T-helper 1 cell treated with Interleukin-12 subunit alpha and Interleukin-12 subunit beta and Interleukin-4 antibody, amounts not matched to agents 30 ng/mL and 1 ng/mL, for 36 hours (primary cell): ENCODE results near the gene FKBP5. TPM values are rescaled to one million over a fixed set of nuclear protein-coding genes. Genes with fewer than 3 reads are reported as not detected.
"Not testable (repeated sequence)": the region's sequence is repeated elsewhere in the genome, so short reads cannot be mapped to it uniquely, and the experiment has no call there.

Source experiments
- intact Hi-C: fragments of 100-400 bp; cut with micrococcal nuclease; formaldehyde crosslinking; loops from one replicate; pipeline ENCODE4 v1.15.1; 2024
- total RNA-seq: library from RNA; stranded (reverse); gene quantifications from 2 replicates; pipeline ENCODE4 v1.2.3, GENCODE V29; 2022

Gene FKBP5
- total RNA-seq, 1 donor from 2014 or later: 64.4 TPM

- intact Hi-C loops: loop anchor here (10.0 kb wide), 1 partner anchor 102 kb away; no protein-coding TSS in a partner anchor
These were observed 62.3 kb downstream of the FKBP5 start for GRCh38 chr6:35626401-35626800.

- intact Hi-C loops: loop anchor here (1.0 to 10.0 kb wide), 3 partner anchors 40 to 113 kb away; partner anchors contain the start of gene ARMC12
These were observed 64.2 kb downstream of the FKBP5 start for GRCh38 chr6:35624341-35625070.

- intact Hi-C loops: loop anchor here (10.0 kb wide), 1 partner anchor 97 kb away; no protein-coding TSS in a partner anchor
These were observed 66.4 kb downstream of the FKBP5 start for GRCh38 chr6:35622283-35622682.

GRCh38 chr6:35620706-35621105 lies 68.0 kb downstream of the FKBP5 start:
- intact Hi-C loops: loop anchor here (10.0 kb wide), 1 partner anchor 96 kb away; no protein-coding TSS in a partner anchor

- intact Hi-C loops: no loop called here
These were observed 75.0 kb downstream of the FKBP5 start for GRCh38 chr6:35613762-35614161.

- intact Hi-C loops: no loop called here
These were observed 77.5 kb downstream of the FKBP5 start for GRCh38 chr6:35611240-35611639.

- intact Hi-C loops: no loop called here
These were observed 77.9 kb downstream of the FKBP5 start for GRCh38 chr6:35610830-35611229.

GRCh38 chr6:35609588-35609987 lies 79.1 kb downstream of the FKBP5 start:
- intact Hi-C loops: loop anchor here (10.0 kb wide), 1 partner anchor 935 kb away; no protein-coding TSS in a partner anchor

- intact Hi-C loops: loop anchor here (10.0 kb wide), 1 partner anchor 933 kb away; no protein-coding TSS in a partner anchor
These were observed 81.0 kb downstream of the FKBP5 start for GRCh38 chr6:35607517-35608233.

- intact Hi-C loops: loop anchor here (10.0 kb wide), 1 partner anchor 931 kb away; no protein-coding TSS in a partner anchor
These were observed 83.1 kb downstream of the FKBP5 start for GRCh38 chr6:35605600-35605999.

- intact Hi-C loops: loop anchor here (10.0 kb wide), 1 partner anchor 929 kb away; no protein-coding TSS in a partner anchor
These were observed 85.2 kb downstream of the FKBP5 start for GRCh38 chr6:35603326-35604202.

- intact Hi-C loops: loop anchor here (1.0 to 10.0 kb wide), 6 partner anchors 8 to 928 kb away; no protein-coding TSS in a partner anchor
These were observed 86.4 kb downstream of the FKBP5 start for GRCh38 chr6:35602133-35602946.

- intact Hi-C loops: loop anchor here (1.0 to 10.0 kb wide), 8 partner anchors 7 to 927 kb away; no protein-coding TSS in a partner anchor
These were observed 87.2 kb downstream of the FKBP5 start for GRCh38 chr6:35601331-35602132.

GRCh38 chr6:35600659-35601125 lies 88.0 kb downstream of the FKBP5 start:
- intact Hi-C loops: loop anchor here (2.0 to 10.0 kb wide), 3 partner anchors 64 to 926 kb away; no protein-coding TSS in a partner anchor

- intact Hi-C loops: loop anchor here (2.0 to 10.0 kb wide), 3 partner anchors 65 to 925 kb away; no protein-coding TSS in a partner anchor
These were observed 88.7 kb downstream of the FKBP5 start for GRCh38 chr6:35599761-35600658.

GRCh38 chr6:35598621-35599020 lies 90.1 kb downstream of the FKBP5 start:
- intact Hi-C loops: not testable (repeated sequence)

- intact Hi-C loops: no loop called here
These were observed 92.0 kb downstream of the FKBP5 start for GRCh38 chr6:35596448-35597442.
